H1 (cell line): Measurements from ENCODE around the gene CELF4. TPM values are rescaled to one million over a fixed set of nuclear protein-coding genes. Genes with fewer than 3 reads are reported as not detected.
A peak's percentile ranks its signal among the peaks of the same experiment; 100 is the strongest.

ENCODE experiments used
- CTCF ChIA-PET: fragments of 300-600 bp; sonication (Branson Sonifier 250); formaldehyde crosslinking; loops from one replicate; lab custom pipeline; 2021; ENCODE audit not compliant: partially characterized antibody; lab: Charles Lee
- POLR2A ChIA-PET: fragments of 300-600 bp; sonication (Branson Sonifier 250); formaldehyde crosslinking; loops from one replicate; lab custom pipeline; 2021; ENCODE audit warnings: inconsistent platforms; ENCODE audit not compliant: partially characterized antibody; lab: Charles Lee
- DNase-seq, 2 experiments: peaks; one replicate each; pipeline versions ENCODE4 v3.0.0 to v3.0.0-alpha.2; 2010 to 2022; ENCODE audit warnings: low spot score in 2 of 2, low read depth in 1 of 2, mixed read lengths in 1 of 2
- FAIRE-seq: peaks from 2 replicates; lab custom pipeline; 2011; peaks lifted over from hg19 to GRCh38; lab: Jason Lieb, UNC
- H2AFZ ChIP-seq: 2 replicates; pipeline ENCODE4 v1.8.1; 2012; ENCODE audit warnings: low read length, inconsistent platforms
- H2AK5ac ChIP-seq: 2 replicates; pipeline ENCODE4 v1.6.1; 2013; ENCODE audit warnings: low read depth, low read length
- H2BK120ac ChIP-seq: replicated peaks from 2 replicates; pipeline ENCODE3; 2013; ENCODE audit warnings: low read depth, low read length, inconsistent platforms
- H2BK12ac ChIP-seq: 2 replicates; pipeline ENCODE4 v1.6.1; 2013; ENCODE audit warnings: low read depth, low read length
- H2BK15ac ChIP-seq: 2 replicates; pipeline ENCODE4 v1.6.1; 2013; ENCODE audit warnings: low read length
- H2BK20ac ChIP-seq: 2 replicates; pipeline ENCODE4 v1.6.1; 2013; ENCODE audit warnings: low read length
- H2BK5ac ChIP-seq: 2 replicates; pipeline ENCODE4 v1.6.1; 2013; ENCODE audit warnings: low read depth, low read length
- H3K14ac ChIP-seq: 2 replicates; pipeline ENCODE4 v1.6.1; 2013; ENCODE audit warnings: inconsistent platforms; ENCODE audit not compliant: insufficient read length
- H3K18ac ChIP-seq: 2 replicates; pipeline ENCODE4 v1.6.1; 2013; ENCODE audit warnings: low read length; ENCODE audit errors: extremely low read depth
- H3K23ac ChIP-seq: 2 replicates; pipeline ENCODE4 v1.6.1; 2013; ENCODE audit warnings: inconsistent platforms; ENCODE audit not compliant: insufficient read length
- H3K23me2 ChIP-seq: 2 replicates; pipeline ENCODE4 v1.6.1; 2013; ENCODE audit warnings: low read depth, low read length
- H3K27ac ChIP-seq: 2 replicates; pipeline ENCODE4 v1.6.1; 2011; ENCODE audit warnings: low read depth, low read length, inconsistent platforms
- H3K27me3 ChIP-seq, 4 experiments: replicated peaks in 1 of 4; 1 replicate in 1 of 4; 2 replicates in 3 of 4; pipeline versions ENCODE4 v1.6.1 to v1.8.1; 2011 to 2013; ENCODE audit warnings: low read length in 3 of 4, mild to moderate bottlenecking in 3 of 4, inconsistent platforms in 2 of 4, mixed read lengths in 2 of 4, moderate library complexity in 1 of 4; ENCODE audit not compliant: control insufficient read depth in 3 of 4, insufficient read depth in 3 of 4; ENCODE audit errors: extremely low read depth in 1 of 4
- H3K36me3 ChIP-seq, 4 experiments: 2 replicates each; pipeline versions ENCODE4 v1.6.1 to v1.8.1; 2011 to 2013; ENCODE audit warnings: mild to moderate bottlenecking in 4 of 4, low read length in 3 of 4, moderate library complexity in 2 of 4, control low read depth in 1 of 4, inconsistent platforms in 1 of 4; ENCODE audit not compliant: insufficient read depth in 4 of 4, control insufficient read depth in 2 of 4
- H3K4ac ChIP-seq: replicated peaks from 2 replicates; pipeline ENCODE3; 2013; ENCODE audit warnings: low read length, low read depth, mixed read lengths, inconsistent platforms; ENCODE audit not compliant: insufficient read length
- H3K4me1 ChIP-seq, 4 experiments: replicated peaks in 1 of 4; 1 replicate in 1 of 4; 2 replicates in 3 of 4; pipeline versions ENCODE4 v1.6.1 to v1.8.1; 2011 to 2013; ENCODE audit warnings: low read length in 3 of 4, inconsistent platforms in 2 of 4, mixed read lengths in 1 of 4; ENCODE audit not compliant: insufficient read depth in 4 of 4, control insufficient read depth in 3 of 4
- H3K4me2 ChIP-seq, 2 experiments: 2 replicates each; pipeline versions ENCODE4 v1.6.1 to v1.8.1; 2011 to 2013; ENCODE audit warnings: low read depth in 2 of 2, low read length in 2 of 2, control low read depth in 1 of 2, inconsistent platforms in 1 of 2, mild to moderate bottlenecking in 1 of 2; ENCODE audit not compliant: insufficient read depth in 1 of 2
- H3K4me3 ChIP-seq, 4 experiments: fragments of 200-600, 300-600 bp in 1 of 4; sonication (generic), shearing (Covaris generic), sonication (Bioruptor Twin) in 1 of 4; 2 replicates each; pipeline versions ENCODE4 v1.5.1 to v1.8.1; 2011 to 2016; ENCODE audit warnings: low read length in 4 of 4, low read depth in 3 of 4, control low read depth in 2 of 4, inconsistent platforms in 2 of 4, mild to moderate bottlenecking in 2 of 4, mixed read lengths in 1 of 4, moderate library complexity in 1 of 4; ENCODE audit not compliant: insufficient read depth in 2 of 4; ENCODE audit errors: extremely low read depth in 1 of 4
- H3K56ac ChIP-seq: replicated peaks from 2 replicates; pipeline ENCODE3; 2013; ENCODE audit warnings: low read depth, mild to moderate bottlenecking, mixed read lengths, low read length, inconsistent platforms; ENCODE audit not compliant: insufficient read length
- H3K79me1 ChIP-seq: 2 replicates; pipeline ENCODE4 v1.6.1; 2013; ENCODE audit warnings: low read depth, low read length, control low read depth
- H3K79me2 ChIP-seq, 2 experiments: 2 replicates each; pipeline versions ENCODE4 v1.6.1 to v1.8.1; 2012 to 2013; ENCODE audit warnings: low read length in 2 of 2, mild to moderate bottlenecking in 2 of 2, inconsistent platforms in 1 of 2; ENCODE audit not compliant: insufficient read depth in 2 of 2, control insufficient read depth in 1 of 2
- H3K9ac ChIP-seq, 4 experiments: replicated peaks in 1 of 4; 1 replicate in 1 of 4; 2 replicates in 3 of 4; pipeline versions ENCODE4 v1.6.1 to v1.8.1; 2011 to 2013; ENCODE audit warnings: low read depth in 3 of 4, low read length in 3 of 4, control low read depth in 2 of 4, mild to moderate bottlenecking in 2 of 4, moderate library complexity in 2 of 4, inconsistent platforms in 1 of 4; ENCODE audit errors: extremely low read depth in 1 of 4
- H3K9me3 ChIP-seq, 2 experiments: 2 replicates each; pipeline versions ENCODE4 v1.6.1 to v1.8.1; 2012 to 2013; ENCODE audit warnings: mild to moderate bottlenecking in 2 of 2, moderate library complexity in 2 of 2, control low read depth in 1 of 2, inconsistent platforms in 1 of 2, low read depth in 1 of 2, low read length in 1 of 2, mixed read lengths in 1 of 2; ENCODE audit not compliant: insufficient read depth in 2 of 2
- H4K20me1 ChIP-seq, 2 experiments: replicated peaks in 1 of 2; 2 replicates each; pipeline versions ENCODE3 to v1.8.1; 2011 to 2013; ENCODE audit warnings: inconsistent platforms in 2 of 2, low read length in 2 of 2, mild to moderate bottlenecking in 1 of 2; ENCODE audit not compliant: insufficient read depth in 2 of 2, control insufficient read depth in 1 of 2
- H4K5ac ChIP-seq: 2 replicates; pipeline ENCODE4 v1.6.1; 2013; ENCODE audit warnings: low read length, low read depth, mixed read lengths, inconsistent platforms; ENCODE audit not compliant: insufficient read length
- H4K8ac ChIP-seq: 2 replicates; pipeline ENCODE4 v1.8.0; 2013; ENCODE audit warnings: mild to moderate bottlenecking, moderate library complexity, low read length, inconsistent platforms; ENCODE audit not compliant: insufficient read depth; ENCODE audit errors: extremely low read depth
- H4K91ac ChIP-seq: replicated peaks from 2 replicates; pipeline ENCODE3; 2013; ENCODE audit warnings: low read length, mixed read lengths, inconsistent platforms; ENCODE audit not compliant: insufficient read length
- JUN ChIP-seq: IDR thresholded peaks from 2 replicates; pipeline ENCODE4 v1.6.1; 2011; ENCODE audit warnings: low read depth, mild to moderate bottlenecking, improper control_type of control experiment, low read length
- POLR2A ChIP-seq, 2 experiments: IDR thresholded peaks; 1 replicate in 1 of 2; 2 replicates in 1 of 2; pipeline ENCODE4 v1.6.1; 2011; ENCODE audit warnings: low read depth in 2 of 2, low read length in 2 of 2, mild to moderate bottlenecking in 2 of 2; ENCODE audit errors: control extremely low read depth in 1 of 2
- RBBP5 ChIP-seq: IDR thresholded peaks from 2 replicates; pipeline ENCODE4 v1.7.1; 2012; ENCODE audit warnings: low read depth, mild to moderate bottlenecking, inconsistent platforms, low read length, moderate library complexity, borderline replicate concordance
- SIN3A ChIP-seq, 2 experiments: IDR thresholded peaks in 1 of 2; conservative IDR thresholded peaks in 1 of 2; 2 replicates each; pipeline ENCODE4 v1.6.1; 2011 to 2012; ENCODE audit warnings: low read length in 2 of 2, improper control_type of control experiment in 1 of 2, low read depth in 1 of 2, mild to moderate bottlenecking in 1 of 2
- SP2 ChIP-seq: IDR thresholded peaks from 2 replicates; pipeline ENCODE4 v1.6.1; 2012; ENCODE audit warnings: mild to moderate bottlenecking, low read length, inconsistent platforms
- ZNF274 ChIP-seq: IDR thresholded peaks from 2 replicates; pipeline ENCODE4 v1.7.0; 2012; ENCODE audit warnings: low read length, borderline replicate concordance; ENCODE audit errors: extremely low read depth
- WGBS, 2 experiments: shearing (Covaris generic) in 1 of 2; methylation state at CpG; one replicate each; pipeline versions ENCODE4 v1.1.6 to v1.1.7; 2013 to 2015; ENCODE audit warnings: low lambda C conversion rate in 2 of 2, mixed read lengths in 2 of 2, inconsistent platforms in 1 of 2, low coverage in 1 of 2, missing lambda C conversion rate in 1 of 2; ENCODE audit not compliant: insufficient replicate concordance in 2 of 2, insufficient coverage in 1 of 2, insufficient read length in 1 of 2; ENCODE audit errors: extremely low coverage in 1 of 2, missing lambda C conversion rate in 1 of 2; 5-methylcytosine and 5-hydroxymethylcytosine counted together
- polyA plus RNA-seq, 7 experiments: library from polyadenylated mRNA; depleted of rRNA in 3 of 7; stranded (reverse) in 5 of 7; unstranded in 2 of 7; fragments of >200 nt in 5 of 7; fragments of 200-250 nt in 2 of 7; gene quantifications; 1 replicate in 5 of 7; 2 replicates in 1 of 7; 4 replicates in 1 of 7; pipeline versions ENCODE4 v1.2.1 to v1.2.3, GENCODE V29; 2011 to 2013; ENCODE audit warnings: missing spikeins in 2 of 7, mixed read lengths in 2 of 7
- total RNA-seq: library from RNA; stranded (reverse); fragmentation: NEBNext Ultra II Directional; extraction: Animal tissue kit (Norgen Biotek cat#: 25700); gene quantifications from 2 replicates; pipeline ENCODE4 v1.2.1, GENCODE V29; 2021
- TF ChIP-seq, protein P1 (sequence below): IDR thresholded peaks from 2 replicates; pipeline ENCODE4 v1.6.1; 2012; ENCODE audit warnings: inconsistent platforms

CELF4 gene
- total and polyA plus RNA-seq, 2 of the 8 experiments (the other 6 are each of a cell fraction or from before 2014, with no cell fraction given), result 1.6 to 3.4 TPM

DNA sequence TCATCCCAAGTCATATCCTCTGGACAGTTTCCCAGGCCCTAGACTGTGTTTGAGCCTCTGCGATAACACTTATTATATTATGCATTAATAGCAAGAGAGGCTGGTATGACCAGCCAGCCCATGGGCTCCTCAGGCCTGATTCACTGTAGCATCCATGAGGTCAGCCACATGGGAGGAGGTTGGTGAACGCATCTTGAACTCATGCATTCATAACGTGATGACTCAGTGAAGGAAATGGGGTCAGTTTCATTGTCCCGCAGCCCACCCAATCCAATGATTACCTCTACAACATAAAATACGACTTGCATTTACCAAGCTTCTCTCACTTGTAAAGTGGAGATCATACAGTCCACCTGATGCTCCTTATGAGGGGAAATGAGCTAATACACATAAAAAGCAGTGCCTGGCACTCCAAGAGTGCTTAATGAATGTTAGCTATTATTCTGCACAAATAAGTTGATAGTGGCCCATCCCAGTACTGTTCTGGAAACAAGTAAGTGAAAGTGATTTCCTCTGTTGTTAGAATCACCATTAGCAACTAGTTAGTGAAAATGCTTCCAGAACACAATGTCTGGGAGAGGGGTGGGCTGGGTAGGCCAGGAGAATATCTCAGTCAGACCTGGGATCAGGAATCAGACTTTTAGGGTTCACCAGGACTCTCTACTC lies 46.1 kb upstream of the CELF4 start:
- H3K56ac ChIP-seq, result no peak overlapping the region
- peaks cover 0 to 2% of the 10 kb centered on the region in 2 experiments for H4K20me1 ChIP-seq
- no peak overlapping the region for H2BK12ac ChIP-seq
- H2AFZ ChIP-seq, result no peak overlapping the region
- H2BK20ac ChIP-seq, result no peak overlapping the region
- no peak overlapping the region for H2AK5ac ChIP-seq
- H3K4me2 ChIP-seq, result no peak overlapping the region
- peak in 1 of 2 experiments; percentile 16 for DNase-seq
- H3K23ac ChIP-seq, result no peak overlapping the region
- H3K23me2 ChIP-seq, result no peaks in the 10 kb centered on the region
- no peak overlapping the region for H3K4me3 ChIP-seq
- H3K27me3 ChIP-seq, result peaks cover 0 to 2% (median 0%) of the 10 kb centered on the region in 4 experiments; a peak in 1 of 7 replicates
- no peaks in the 10 kb centered on the region; a peak in 1 of 7 replicates for H3K4me1 ChIP-seq
- H3K79me2 ChIP-seq, result no peaks in the 10 kb centered on the region
- H4K91ac ChIP-seq, result no peak overlapping the region
- no peaks in the 10 kb centered on the region for H3K79me1 ChIP-seq
- no peak overlapping the region for H3K14ac ChIP-seq
- POLR2A ChIA-PET, result no interaction called here
- no peak overlapping the region for H4K5ac ChIP-seq
- FAIRE-seq, result no peak
- WGBS, 2 experiments, result 96% methylated on average over 5 of the region's 5 CpGs; no CpG with 5 or more reads in 1 of the 2 experiments
- no peak overlapping the region for H2BK120ac ChIP-seq
- no peak overlapping the region for H2BK5ac ChIP-seq
- no peak overlapping the region for H3K27ac ChIP-seq
- H3K9ac ChIP-seq, result no peak overlapping the region
- H3K4ac ChIP-seq, result no peak overlapping the region
- no peaks in the 10 kb centered on the region for H3K36me3 ChIP-seq
- H3K9me3 ChIP-seq, result no peaks in the 10 kb centered on the region
- H3K18ac ChIP-seq, result no peak overlapping the region
- CTCF ChIA-PET, result interaction anchor here (0.6 to 1.7 kb wide), 4 partner anchors 16 to 56 kb away, joined by 3 to 8 read pairs (median 4); no protein-coding TSS in a partner anchor
- no peak overlapping the region for H2BK15ac ChIP-seq
- H4K8ac ChIP-seq, result peak overlapping the region; percentile 59; the same call in 1 of the 2 replicates
- no peak for TF ChIP-seq JUN
- TF ChIP-seq POLR2A (IDR thresholded peaks at IDR 0.05; ENCODE audit: control extremely low read depth in 1 of 2, low read depth in 2 of 2, low read length in 2 of 2), result no peak
- TF ChIP-seq RBBP5, result no peak
- no peak for TF ChIP-seq SIN3A (conservative IDR thresholded peaks at IDR 0.05 in 1 of 2, IDR thresholded peaks at IDR 0.05 in 1 of 2; ENCODE audit: low read depth in 1 of 2, low read length in 2 of 2)
- TF ChIP-seq, protein P1, sequence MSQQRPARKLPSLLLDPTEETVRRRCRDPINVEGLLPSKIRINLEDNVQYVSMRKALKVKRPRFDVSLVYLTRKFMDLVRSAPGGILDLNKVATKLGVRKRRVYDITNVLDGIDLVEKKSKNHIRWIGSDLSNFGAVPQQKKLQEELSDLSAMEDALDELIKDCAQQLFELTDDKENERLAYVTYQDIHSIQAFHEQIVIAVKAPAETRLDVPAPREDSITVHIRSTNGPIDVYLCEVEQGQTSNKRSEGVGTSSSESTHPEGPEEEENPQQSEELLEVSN, result no peak
- no peak for TF ChIP-seq ZNF274
- TF ChIP-seq SP2, result no peak
